Ascending aorta (tissue), 2 donors: ENCODE results near the gene DDX3X. TPM values are rescaled to one million over a fixed set of nuclear protein-coding genes. Genes with fewer than 3 reads are reported as not detected.
"Not testable (repeated sequence)": the region's sequence is repeated elsewhere in the genome, so short reads cannot be mapped to it uniquely, and the experiment has no call there.

ENCODE experiments used
- DNase-seq, 2 donors: peaks; one replicate each; pipeline ENCODE4 v3.0.0-alpha.2; 2019; ENCODE audit warnings: low spot score in 2 of 2
- H3K27ac ChIP-seq, 2 donors: fragments of 200-600 bp; sonication (generic); one replicate each; pipeline ENCODE4 v1.5.1; 2016 to 2017; ENCODE audit warnings: mild to moderate bottlenecking in 1 of 2
- H3K27me3 ChIP-seq: fragments of 200-600 bp; sonication (generic); one replicate; pipeline ENCODE4 v1.5.1; 2017
- H3K36me3 ChIP-seq, 2 donors: fragments of 200-600 bp; sonication (generic); one replicate each; pipeline ENCODE4 v1.5.1; 2016
- H3K4me1 ChIP-seq, 2 donors: fragments of 200-600 bp; sonication (generic); one replicate each; pipeline ENCODE4 v1.5.1; 2016 to 2017; ENCODE audit warnings: mild to moderate bottlenecking in 1 of 2
- H3K4me3 ChIP-seq, 2 donors: fragments of 200-600 bp; sonication (generic); one replicate each; pipeline ENCODE4 v1.5.1; 2016 to 2017; ENCODE audit warnings: mild to moderate bottlenecking in 1 of 2
- H3K9me3 ChIP-seq, 2 donors: fragments of 200-600 bp; sonication (generic); one replicate each; pipeline ENCODE4 v1.5.1; 2016
- CTCF ChIP-seq, 3 experiments: fragments of 200-600 bp in 2 of 3; fragments of 450-650 bp in 1 of 3; sonication (generic) in 2 of 3; IDR thresholded peaks; one replicate each; pipeline ENCODE4 v1.5.1; 2016 to 2019; ENCODE audit warnings: antibody characterized with exemption in 3 of 3, mild to moderate bottlenecking in 1 of 3, moderate library complexity in 1 of 3
- intact Hi-C: fragments of 100-400 bp; cut with DNase I; formaldehyde crosslinking; loops from one replicate; pipeline ENCODE4 v1.15.1; 2023
- total RNA-seq: library from RNA; depleted of rRNA; stranded (reverse); fragments of >200 nt; gene quantifications from one replicate; pipeline ENCODE4 v1.1.0, GENCODE V29; 2016

Gene DDX3X
- total RNA-seq, 1 donor from 2014 or later = 89.3 TPM

GRCh38 chrX:41386222-41386990 is 52.4 kb downstream of the DDX3X start:
- DNase-seq = no peak
- no peaks in the 10 kb centered on the region for H3K9me3 ChIP-seq
- no peaks in the 10 kb centered on the region for H3K27me3 ChIP-seq
- no peaks in the 10 kb centered on the region for H3K36me3 ChIP-seq
- H3K4me1 ChIP-seq = no peaks in the 10 kb centered on the region
- H3K27ac ChIP-seq = no peak overlapping the region
- intact Hi-C loops = no loop called here
- TF ChIP-seq CTCF (IDR thresholded peaks at IDR 0.05) = no peak
- H3K4me3 ChIP-seq = no peak overlapping the region

- intact Hi-C loops = no loop called here
- no peak for DNase-seq
- H3K4me3 ChIP-seq = no peak overlapping the region
- H3K4me1 ChIP-seq = no peaks in the 10 kb centered on the region
- no peaks in the 10 kb centered on the region for H3K36me3 ChIP-seq
- no peaks in the 10 kb centered on the region for H3K9me3 ChIP-seq
- H3K27ac ChIP-seq = no peak overlapping the region
- no peak for TF ChIP-seq CTCF (IDR thresholded peaks at IDR 0.05)
- H3K27me3 ChIP-seq = no peaks in the 10 kb centered on the region
These were observed 54.6 kb downstream of the DDX3X start for GRCh38 chrX:41388543-41388942.

GRCh38 chrX:41389311-41389888 is 55.4 kb downstream of the DDX3X start:
- no peaks in the 10 kb centered on the region for H3K9me3 ChIP-seq
- no peaks in the 10 kb centered on the region for H3K27me3 ChIP-seq
- H3K4me1 ChIP-seq = no peaks in the 10 kb centered on the region
- no peak for TF ChIP-seq CTCF (IDR thresholded peaks at IDR 0.05)
- H3K4me3 ChIP-seq = no peak overlapping the region
- H3K27ac ChIP-seq = no peak overlapping the region
- no peaks in the 10 kb centered on the region for H3K36me3 ChIP-seq
- intact Hi-C loops = no loop called here
- no peak for DNase-seq

- DNase-seq, H3K4me1 ChIP-seq, H3K4me3 ChIP-seq, intact Hi-C loops, H3K9me3 ChIP-seq, H3K27me3 ChIP-seq, H3K27ac ChIP-seq, H3K36me3 ChIP-seq: not testable (repeated sequence)
These were observed 56.6 kb downstream of the DDX3X start for GRCh38 chrX:41390576-41390975.

- Histone ChIP-seq H3K36me3 (no peaks in the 10 kb centered on the region), H3K4me1 (no peaks in the 10 kb centered on the region), H3K27me3 (no peaks in the 10 kb centered on the region), H3K9me3 (no peaks in the 10 kb centered on the region), H3K4me3 (no peak overlapping the region), H3K27ac (no peak overlapping the region)
- intact Hi-C loops = no loop called here
- no peak for TF ChIP-seq CTCF (IDR thresholded peaks at IDR 0.05)
- no peak for DNase-seq
These were observed 57.6 kb downstream of the DDX3X start for GRCh38 chrX:41391606-41392005.

GRCh38 chrX:41394293-41394692 is 60.3 kb downstream of the DDX3X start:
- DNase-seq = no peak
- Histone ChIP-seq H3K27ac (no peak overlapping the region), H3K4me1 (no peaks in the 10 kb centered on the region), H3K27me3 (no peaks in the 10 kb centered on the region), H3K4me3 (no peak overlapping the region), H3K36me3 (no peaks in the 10 kb centered on the region), H3K9me3 (peaks cover 0 to 8% of the 10 kb centered on the region in 2 donors)
- intact Hi-C loops = no loop called here
- no peak for TF ChIP-seq CTCF (IDR thresholded peaks at IDR 0.05)
